Neural progenitor cell (in vitro differentiated cells): ENCODE data around the gene LRRC34. TPM values are rescaled to one million over a fixed set of nuclear protein-coding genes. Genes with fewer than 3 reads are reported as not detected.

Source experiments
- DNase-seq: peaks from one replicate; pipeline ENCODE4 v3.0.0-alpha.2; 2016; ENCODE audit warnings: low spot score
- H2AFZ ChIP-seq: fragments of 200-600 bp; sonication (generic); replicated peaks from 2 replicates; pipeline ENCODE4 v1.6.1; 2016; ENCODE audit warnings: antibody characterized with exemption
- H3F3A ChIP-seq: fragments of 200-600 bp; sonication (generic); 2 replicates; pipeline ENCODE4 v1.6.1; 2016; ENCODE audit warnings: antibody characterized with exemption, low read depth
- H3K27ac ChIP-seq: fragments of 200-600 bp; sonication (generic); 2 replicates; pipeline ENCODE4 v1.5.1; 2016; ENCODE audit warnings: mild to moderate bottlenecking
- H3K27me3 ChIP-seq: fragments of 200-600 bp; sonication (generic); 2 replicates; pipeline ENCODE4 v1.6.1; 2016; ENCODE audit warnings: mild to moderate bottlenecking, moderate library complexity
- H3K36me3 ChIP-seq: fragments of 200-600 bp; sonication (generic); 2 replicates; pipeline ENCODE4 v1.5.1; 2016
- H3K4me1 ChIP-seq: fragments of 200-600 bp; sonication (generic); 2 replicates; pipeline ENCODE4 v1.6.1; 2016; ENCODE audit warnings: mixed run types
- H3K4me2 ChIP-seq: fragments of 200-600 bp; sonication (generic); 2 replicates; pipeline ENCODE4 v1.6.1; 2016
- H3K4me3 ChIP-seq: fragments of 200-600 bp; sonication (generic); 2 replicates; pipeline ENCODE4 v1.5.1; 2016
- H3K79me2 ChIP-seq: fragments of 200-600 bp; sonication (generic); 2 replicates; pipeline ENCODE4 v1.6.1; 2016; ENCODE audit warnings: low read depth
- H3K9ac ChIP-seq: fragments of 200-600 bp; sonication (generic); 2 replicates; pipeline ENCODE4 v1.6.1; 2016
- H3K9me3 ChIP-seq: fragments of 200-600 bp; sonication (generic); 2 replicates; pipeline ENCODE4 v1.5.1; 2016; ENCODE audit warnings: low read depth
- H4K20me1 ChIP-seq: fragments of 200-600 bp; sonication (generic); 2 replicates; pipeline ENCODE4 v1.6.1; 2016; ENCODE audit warnings: low read depth
- H3K27ac Mint-ChIP-seq: 3 replicates; pipeline ENCODE4 v1.8.0; 2021; ENCODE audit warnings: mixed read lengths
- H3K27me3 Mint-ChIP-seq: 2 replicates; pipeline ENCODE4 v1.8.0; 2022; ENCODE audit warnings: low read depth, mild to moderate bottlenecking, inconsistent platforms, moderate library complexity, mixed read lengths; ENCODE audit not compliant: insufficient read depth
- H3K36me3 Mint-ChIP-seq: 3 replicates; pipeline ENCODE4 v1.8.0; 2021; ENCODE audit warnings: mixed read lengths
- H3K4me1 Mint-ChIP-seq: 3 replicates; pipeline ENCODE4 v1.8.0; 2021; ENCODE audit warnings: mixed read lengths
- H3K4me3 Mint-ChIP-seq: 3 replicates; pipeline ENCODE4 v1.8.0; 2021; ENCODE audit warnings: mild to moderate bottlenecking, moderate library complexity, mixed read lengths
- H3K9me3 Mint-ChIP-seq: 3 replicates; pipeline ENCODE4 v1.8.0; 2020; ENCODE audit warnings: mixed read lengths
- CTCF ChIP-seq: fragments of 200-600 bp; sonication (generic); IDR thresholded peaks from 2 replicates; pipeline ENCODE4 v1.5.1; 2017; ENCODE audit warnings: antibody characterized with exemption, mild to moderate bottlenecking
- EZH2 ChIP-seq: fragments of 200-600 bp; sonication (generic); IDR thresholded peaks from 2 replicates; pipeline ENCODE4 v1.6.1; 2017; ENCODE audit warnings: antibody characterized with exemption, mild to moderate bottlenecking, moderate library complexity
- EZH2phosphoT487 ChIP-seq: fragments of 200-600 bp; sonication (generic); IDR thresholded peaks from 2 replicates; pipeline ENCODE4 v1.6.1; 2017; ENCODE audit warnings: antibody characterized with exemption
- total RNA-seq: library from RNA; depleted of rRNA; stranded (reverse); fragments of >200 nt; gene quantifications from 2 replicates; pipeline ENCODE4 v1.2.3, GENCODE V29; 2015; ENCODE audit warnings: low replicate concordance

The LRRC34 gene
- total RNA-seq, 1 donor from 2014 or later = 54.8 TPM

- H3K9me3 Mint-ChIP-seq = no peaks in the 10 kb centered on the region
- no peak overlapping the region for H3K27ac ChIP-seq
- H3K4me1 ChIP-seq = peaks cover 8% of the 10 kb centered on the region
- no peak overlapping the region for H3K4me3 ChIP-seq
- no peaks in the 10 kb centered on the region for H3K27me3 Mint-ChIP-seq
- H3K36me3 ChIP-seq = peaks cover 30% of the 10 kb centered on the region
- H3K36me3 Mint-ChIP-seq = peaks cover 29% of the 10 kb centered on the region
- H3K79me2 ChIP-seq = peaks cover 38% of the 10 kb centered on the region
- H3K9ac ChIP-seq = no peak overlapping the region
- peaks cover 9% of the 10 kb centered on the region for H3F3A ChIP-seq
- H2AFZ ChIP-seq = no peak overlapping the region
- no peaks in the 10 kb centered on the region for H3K9me3 ChIP-seq
- DNase-seq = no peak
- peaks cover 19% of the 10 kb centered on the region for H3K4me1 Mint-ChIP-seq
- TF ChIP-seq EZH2 = no peak
- no peak for TF ChIP-seq EZH2phosphoT487
- TF ChIP-seq CTCF = no peak
- H3K4me2 ChIP-seq = no peak overlapping the region
- no peaks in the 10 kb centered on the region for H3K27me3 ChIP-seq
- H3K27ac Mint-ChIP-seq = no peak overlapping the region
- no peak overlapping the region for H3K4me3 Mint-ChIP-seq
- H4K20me1 ChIP-seq = no peaks in the 10 kb centered on the region
These were observed 34.9 kb downstream of the LRRC34 start for GRCh38 chr3:169777822-169778221.

DNA sequence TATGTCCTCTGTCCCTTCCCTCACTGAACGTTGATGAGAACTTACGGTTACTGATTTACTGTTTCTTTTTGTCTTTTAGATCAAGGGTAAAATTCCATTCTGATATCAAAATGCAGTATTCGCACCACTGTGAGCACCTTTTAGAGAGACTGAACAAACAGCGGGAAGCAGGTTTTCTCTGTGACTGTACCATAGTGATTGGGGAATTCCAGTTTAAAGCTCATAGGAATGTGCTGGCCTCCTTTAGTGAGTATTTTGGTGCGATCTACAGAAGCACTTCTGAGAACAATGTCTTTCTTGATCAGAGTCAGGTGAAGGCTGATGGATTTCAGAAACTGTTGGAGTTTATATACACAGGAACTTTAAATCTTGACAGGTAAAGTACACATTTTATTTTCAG lies 38.5 kb downstream of the LRRC34 start:
- Histone ChIP-seq H3K79me2 (peaks cover 32% of the 10 kb centered on the region), H4K20me1 (no peaks in the 10 kb centered on the region), H3F3A (peaks cover 34% of the 10 kb centered on the region), H3K9ac (no peak overlapping the region), H3K4me1 (peaks cover 8% of the 10 kb centered on the region), H3K4me2 (peak overlapping the region; percentile 81), H3K4me3 (peak overlapping the region; percentile 97), H3K27ac (no peak overlapping the region), H2AFZ (no peak overlapping the region), H3K36me3 (peaks cover 7% of the 10 kb centered on the region), H3K27me3 (no peaks in the 10 kb centered on the region), H3K9me3 (no peaks in the 10 kb centered on the region)
- H3K9me3 Mint-ChIP-seq = peaks cover 11% of the 10 kb centered on the region
- peak overlapping the region; percentile 99 for H3K4me3 Mint-ChIP-seq
- peaks cover 15% of the 10 kb centered on the region for H3K36me3 Mint-ChIP-seq
- H3K27ac Mint-ChIP-seq = no peak overlapping the region
- TF ChIP-seq CTCF (no peak), EZH2 (no peak), EZH2phosphoT487 (no peak)
- H3K4me1 Mint-ChIP-seq = peaks cover 28% of the 10 kb centered on the region
- peaks cover 13% of the 10 kb centered on the region for H3K27me3 Mint-ChIP-seq
- peak; percentile 33 for DNase-seq

DNA sequence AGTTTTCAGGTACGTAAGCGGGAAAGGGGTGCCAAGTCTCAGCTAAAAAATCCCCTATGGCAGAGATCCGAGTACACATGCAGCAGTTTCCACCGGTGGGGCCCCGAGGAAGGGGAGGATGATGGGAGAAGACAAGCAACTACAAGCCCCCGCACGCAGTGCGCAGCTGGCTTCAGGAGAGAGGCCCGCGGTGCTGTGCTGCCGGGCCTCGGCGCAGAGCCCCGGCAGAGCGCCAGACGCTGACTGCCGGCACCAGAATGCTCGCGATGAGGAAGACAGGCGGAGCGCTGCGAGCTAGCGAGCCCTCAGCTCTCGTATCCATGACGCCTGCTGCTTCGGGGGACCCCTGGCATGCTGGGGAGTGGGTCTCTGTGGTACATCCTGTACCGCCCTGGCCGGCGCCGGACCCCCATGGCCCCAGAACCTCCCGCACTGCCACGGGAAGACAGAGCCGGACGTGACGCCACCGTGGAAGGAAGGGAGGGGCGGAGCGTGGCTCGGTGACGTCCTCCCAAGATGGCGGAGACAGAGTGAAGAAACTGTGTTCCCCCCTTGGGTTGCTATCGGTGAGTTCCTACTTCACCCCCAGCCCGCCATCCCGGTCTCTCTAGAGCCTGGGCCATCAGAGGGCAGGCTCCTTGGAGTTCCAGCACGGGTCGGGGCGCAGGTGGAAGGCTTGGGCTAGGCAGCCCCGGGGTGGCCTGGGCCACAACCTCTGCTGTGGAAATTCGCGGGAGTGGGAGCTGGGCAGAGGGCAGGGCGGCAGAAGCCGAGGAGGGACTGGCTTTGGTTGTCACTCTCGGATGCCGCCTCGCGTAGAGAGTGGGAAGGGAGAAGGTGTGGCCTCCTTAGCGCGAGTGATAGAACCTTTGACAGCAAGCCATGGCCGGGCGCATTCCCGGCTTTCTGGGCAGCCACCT lies 39.5 kb downstream of the LRRC34 start, which contains the start of gene MYNN:
Gene MYNN, plus strand, starts transcription at position 500 of the 920 bp plus-strand sequence. CDS start 900 bp downstream, outside the sequence.
- H3K4me3 Mint-ChIP-seq = peak within 1 kb of the TSS; percentile 99
- peaks cover 8% of the 10 kb centered on the region for H3K4me1 ChIP-seq
- peak within 1 kb of the TSS; percentile 97 for H3K4me3 ChIP-seq
- no peaks in the 10 kb centered on the region for H3K27me3 ChIP-seq
- peak within 1 kb of the TSS; percentile 98 for H3K27ac ChIP-seq
- H3K36me3 Mint-ChIP-seq = peaks cover 11% of the 10 kb centered on the region
- H3K9me3 ChIP-seq = no peaks in the 10 kb centered on the region
- H3F3A ChIP-seq = peaks cover 42% of the 10 kb centered on the region
- H3K27ac Mint-ChIP-seq = peak within 1 kb of the TSS; percentile 94
- H3K9ac ChIP-seq = peak within 1 kb of the TSS; percentile 94
- no peaks in the 10 kb centered on the region for H4K20me1 ChIP-seq
- DNase-seq = peak; percentile 92
- peak within 1 kb of the TSS; percentile 81 for H3K4me2 ChIP-seq
- H3K79me2 ChIP-seq = peaks cover 32% of the 10 kb centered on the region
- H3K27me3 Mint-ChIP-seq = peaks cover 13% of the 10 kb centered on the region
- H3K4me1 Mint-ChIP-seq = peaks cover 28% of the 10 kb centered on the region
- H3K36me3 ChIP-seq = peaks cover 7% of the 10 kb centered on the region
- peaks cover 11% of the 10 kb centered on the region for H3K9me3 Mint-ChIP-seq
- peak within 1 kb of the TSS; percentile 98 for H2AFZ ChIP-seq
- TF ChIP-seq CTCF (peak; percentile 10), EZH2phosphoT487 (no peak)
